Bronchial epithelial cell (primary cell): ENCODE measurements around the gene NFIA. TPM values are rescaled to one million over a fixed set of nuclear protein-coding genes. Genes with fewer than 3 reads are reported as not detected.

Experiments
- DNase-seq: peaks from one replicate; pipeline ENCODE4 v3.0.0-alpha.2; 2010; ENCODE audit warnings: low read depth
- FAIRE-seq: peaks from 2 replicates; lab custom pipeline; 2011; peaks lifted over from hg19 to GRCh38; lab: Jason Lieb, UNC
- H3K27me3 ChIP-seq: 2 replicates; pipeline ENCODE4 v1.5.1; 2011; ENCODE audit warnings: low read length; ENCODE audit not compliant: control insufficient read depth, insufficient read depth
- H3K36me3 ChIP-seq: 2 replicates; pipeline ENCODE4 v1.5.1; 2011; ENCODE audit warnings: low read length; ENCODE audit not compliant: control insufficient read depth, insufficient read depth
- H3K4me3 ChIP-seq: 2 replicates; pipeline ENCODE4 v1.5.1; 2011; ENCODE audit warnings: mild to moderate bottlenecking, low read depth, low read length, control low read depth
- CTCF ChIP-seq: IDR thresholded peaks from 2 replicates; pipeline ENCODE4 v1.5.1; 2011; ENCODE audit warnings: mild to moderate bottlenecking, moderate library complexity, low read length, control low read depth, inconsistent platforms; ENCODE audit not compliant: insufficient read depth, severe bottlenecking
- total RNA-seq: library from RNA; depleted of rRNA; stranded (reverse); fragments of >200 nt; gene quantifications from 2 replicates; pipeline ENCODE4 v1.2.1, GENCODE V29; 2014

NFIA gene
- total RNA-seq, 1 donor from 2014 or later: 7.4 TPM

GRCh38 chr1:61098906-61099437, 16.6 kb downstream of the NFIA start:
- Histone ChIP-seq H3K36me3 (no peaks in the 10 kb centered on the region), H3K4me3 (no peak overlapping the region), H3K27me3 (no peaks in the 10 kb centered on the region)
- DNase-seq (no peak), FAIRE-seq (no peak)
- TF ChIP-seq CTCF: no peak

GRCh38 chr1:61100578-61100977, 18.2 kb downstream of the NFIA start:
- DNase-seq (no peak), FAIRE-seq (no peak)
- Histone ChIP-seq H3K4me3 (no peak overlapping the region), H3K27me3 (no peaks in the 10 kb centered on the region), H3K36me3 (no peaks in the 10 kb centered on the region)
- TF ChIP-seq CTCF: no peak

GRCh38 chr1:61101536-61101935, 19.2 kb downstream of the NFIA start:
- H3K4me3 ChIP-seq: no peak overlapping the region
- DNase-seq (no peak), FAIRE-seq (no peak)
- no peaks in the 10 kb centered on the region for H3K36me3 ChIP-seq
- TF ChIP-seq CTCF: no peak
- no peaks in the 10 kb centered on the region for H3K27me3 ChIP-seq

GRCh38 chr1:61102041-61102440, 19.7 kb downstream of the NFIA start:
- no peak for FAIRE-seq
- H3K4me3 ChIP-seq: no peak overlapping the region
- H3K27me3 ChIP-seq: no peaks in the 10 kb centered on the region
- DNase-seq: peak; percentile 60
- H3K36me3 ChIP-seq: no peaks in the 10 kb centered on the region
- no peak for TF ChIP-seq CTCF

GRCh38 chr1:61102621-61103020, 20.3 kb downstream of the NFIA start:
- no peak for TF ChIP-seq CTCF
- FAIRE-seq (no peak), DNase-seq (no peak)

DNA sequence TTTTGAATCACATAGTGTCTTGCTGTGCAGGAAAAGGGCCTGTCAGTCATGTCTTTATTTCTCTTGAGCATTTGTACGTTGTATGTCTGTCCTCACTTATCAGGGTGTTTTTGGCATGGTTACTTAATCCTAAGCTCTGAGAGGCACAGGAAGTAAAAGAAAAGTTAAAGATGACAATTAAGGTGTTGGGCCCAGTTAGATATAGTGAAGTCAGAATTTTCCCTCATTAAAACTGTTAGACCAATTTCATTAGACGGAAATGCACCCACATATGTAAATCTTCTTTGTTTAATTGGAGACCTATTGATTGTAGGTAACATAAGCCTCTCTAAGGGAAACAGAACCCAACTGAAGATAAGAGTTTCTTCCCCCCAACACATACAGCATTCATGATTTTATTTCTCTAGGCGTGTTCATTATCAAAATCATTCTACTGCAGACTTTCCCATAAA, 21.9 kb downstream of the NFIA start:
- DNase-seq: no peak
- TF ChIP-seq CTCF: no peak
- H3K27me3 ChIP-seq: no peaks in the 10 kb centered on the region
- no peaks in the 10 kb centered on the region for H3K36me3 ChIP-seq
- no peak for FAIRE-seq
- H3K4me3 ChIP-seq: no peak overlapping the region

More at GRCh38 chr1:61102621-61103020, 20.3 kb downstream of the NFIA start:
- no peak overlapping the region for H3K4me3 ChIP-seq
- H3K36me3 ChIP-seq: no peaks in the 10 kb centered on the region
- H3K27me3 ChIP-seq: no peaks in the 10 kb centered on the region
